NCI-H345 treated with DMSO at 0.1 percent for 48 hours (cell line): ENCODE results near the gene TAF1B.
"Not testable (repeated sequence)": the region's sequence is repeated elsewhere in the genome, so short reads cannot be mapped to it uniquely, and the experiment has no call there.

Source experiments
- DNase-seq: peaks from one replicate; lab custom pipeline; 2025; ENCODE audit not compliant: unreplicated experiment; lab: John Stamatoyannopoulos, UW

The TAF1B gene

DNA sequence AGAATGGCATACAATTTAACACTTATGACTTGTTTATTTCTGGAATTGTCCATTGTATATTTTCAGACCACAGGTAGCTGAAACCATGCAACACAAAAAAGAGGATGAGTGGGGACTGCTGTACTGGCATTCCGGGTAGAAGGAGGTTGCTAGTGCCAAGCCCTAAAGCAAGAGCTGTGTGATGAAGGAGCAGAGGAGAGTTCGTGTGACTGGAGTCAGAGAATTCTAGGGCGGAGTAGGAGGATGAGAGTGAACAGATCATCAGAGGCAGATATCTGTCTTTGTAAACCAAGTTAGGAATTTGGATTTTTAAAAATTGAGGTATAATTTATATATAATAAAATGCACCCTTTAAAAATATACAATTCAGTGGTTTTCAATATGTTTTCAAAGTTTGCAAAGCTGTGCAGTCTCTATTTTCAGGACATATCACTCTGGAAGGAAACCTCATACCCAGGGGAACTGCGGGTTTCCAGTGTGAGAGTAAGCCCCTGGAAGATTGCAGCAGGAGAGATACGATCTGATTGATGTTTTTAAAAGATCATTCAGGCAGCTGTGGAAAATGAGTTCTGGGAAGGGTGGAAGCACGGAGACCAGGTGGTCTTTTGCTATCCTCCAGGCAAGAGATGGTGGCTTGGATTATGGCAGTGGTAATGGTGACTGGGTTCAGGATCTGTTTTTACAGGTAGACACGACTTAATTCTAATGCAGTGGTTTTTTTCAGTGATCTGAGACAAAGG, 36.4 kb downstream of the TAF1B start:
- no peak for DNase-seq

DNA sequence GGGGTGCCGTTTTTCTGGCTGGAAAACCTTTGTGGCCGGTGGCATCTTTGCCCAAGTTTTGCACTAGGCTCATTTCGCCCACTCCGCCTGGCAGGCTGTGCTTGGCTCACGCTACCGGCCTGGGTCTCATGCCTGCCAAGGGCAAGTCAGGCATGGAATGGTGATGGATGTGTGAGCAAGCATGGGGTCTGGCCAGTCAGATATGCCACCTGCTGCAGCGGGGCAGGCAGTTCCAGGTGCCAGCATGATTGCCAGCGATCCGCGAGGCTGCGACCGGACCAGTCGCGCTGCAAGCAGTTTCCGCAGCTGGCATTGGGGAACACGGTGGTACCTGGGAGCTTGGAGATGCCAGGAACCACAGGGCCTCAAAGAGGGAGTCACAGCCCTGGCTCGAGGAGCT, 40.6 kb downstream of the TAF1B start:
- no peak for DNase-seq

DNA sequence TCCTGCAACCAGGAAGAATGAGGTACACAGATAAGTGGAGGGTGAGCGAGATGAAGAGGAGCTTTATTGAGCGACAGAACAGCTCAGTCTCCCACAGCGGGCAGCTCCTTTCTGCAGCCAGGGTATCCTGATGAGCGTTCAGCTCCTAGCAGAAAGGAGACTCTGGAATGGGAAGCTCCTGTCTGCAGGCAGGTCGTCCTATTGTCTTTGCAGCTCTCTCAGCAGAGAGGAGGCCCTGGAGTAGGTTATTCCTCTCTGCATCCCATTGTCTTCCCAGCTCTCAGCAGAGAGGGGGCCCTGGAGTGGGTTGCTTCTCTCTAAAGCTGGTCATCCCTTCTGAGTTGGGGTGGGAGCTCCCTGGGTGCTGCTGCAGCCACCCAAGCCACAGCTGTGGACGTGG, 41.2 kb downstream of the TAF1B start:
- no peak for DNase-seq

DNA sequence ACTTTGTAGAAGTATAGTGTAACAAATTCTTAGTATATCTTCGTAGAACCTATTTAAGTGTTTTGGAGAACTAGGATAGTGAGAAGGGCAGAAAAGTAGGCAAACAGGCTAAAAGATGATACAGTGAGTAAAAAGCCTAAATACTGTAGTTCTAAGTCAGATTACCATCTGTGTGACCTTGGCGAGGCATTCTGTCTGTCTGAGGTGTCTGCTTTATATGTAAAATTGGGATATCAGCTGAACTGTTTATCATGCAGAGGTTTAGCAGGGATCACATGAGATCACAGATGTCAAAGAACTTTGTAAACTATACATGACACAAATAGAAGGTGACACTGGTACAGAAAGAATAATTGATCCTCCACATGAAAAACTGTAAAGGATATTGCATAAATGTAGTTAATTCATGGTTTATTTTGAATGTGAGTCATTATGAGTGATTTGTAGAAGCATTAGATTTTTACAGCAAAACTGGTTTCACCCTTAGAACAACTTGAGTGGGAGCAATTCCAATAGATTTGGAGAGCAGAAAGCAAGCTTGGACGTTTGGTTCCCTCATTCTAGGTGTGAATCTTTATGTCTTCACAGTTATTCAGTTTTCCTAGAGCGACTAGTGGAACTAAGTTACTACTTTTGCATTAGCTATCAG, 41.9 kb downstream of the TAF1B start:
- no peak for DNase-seq

DNA sequence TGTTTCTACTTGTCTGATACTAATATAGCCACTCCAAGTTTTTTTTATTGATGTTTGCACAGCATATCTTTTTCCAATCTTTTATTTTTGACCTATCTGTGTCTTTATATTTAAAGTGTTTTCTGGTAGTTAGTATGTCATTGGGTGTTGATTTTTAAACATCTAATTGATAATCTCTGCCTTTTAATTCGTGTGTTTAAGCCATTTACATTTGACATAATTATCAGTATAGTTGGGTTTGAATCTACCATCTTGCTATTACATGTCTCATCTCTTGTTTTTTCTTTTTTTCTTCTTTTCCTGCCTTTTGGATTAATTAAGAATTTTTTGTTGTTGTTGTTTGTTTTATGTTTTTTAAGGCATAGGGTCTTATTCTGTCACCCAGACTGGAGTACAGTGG, 44.2 kb downstream of the TAF1B start:
- DNase-seq = no peak

DNA sequence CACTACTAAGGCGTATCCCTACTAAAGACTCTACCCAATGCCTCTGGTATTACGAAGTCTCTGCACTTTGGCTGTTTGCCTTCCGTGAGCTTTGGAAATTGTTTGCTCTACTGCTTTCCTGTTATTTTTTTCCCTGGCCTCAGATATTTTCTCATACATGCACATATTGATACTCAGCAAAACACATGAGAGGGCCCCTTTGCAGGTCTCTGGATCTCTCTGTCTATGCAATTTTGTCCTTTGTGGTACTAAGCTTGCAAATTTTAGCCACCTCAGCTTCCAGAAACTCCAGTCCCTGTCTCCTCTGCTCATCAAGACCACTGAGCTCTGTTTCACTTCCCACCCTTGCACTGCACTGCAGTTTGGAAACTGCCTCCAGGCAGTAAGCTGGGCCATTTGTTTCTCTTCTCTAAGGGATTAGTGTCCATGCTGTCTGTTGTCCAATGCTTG, 46.6 kb downstream of the TAF1B start:
- no peak for DNase-seq

DNA sequence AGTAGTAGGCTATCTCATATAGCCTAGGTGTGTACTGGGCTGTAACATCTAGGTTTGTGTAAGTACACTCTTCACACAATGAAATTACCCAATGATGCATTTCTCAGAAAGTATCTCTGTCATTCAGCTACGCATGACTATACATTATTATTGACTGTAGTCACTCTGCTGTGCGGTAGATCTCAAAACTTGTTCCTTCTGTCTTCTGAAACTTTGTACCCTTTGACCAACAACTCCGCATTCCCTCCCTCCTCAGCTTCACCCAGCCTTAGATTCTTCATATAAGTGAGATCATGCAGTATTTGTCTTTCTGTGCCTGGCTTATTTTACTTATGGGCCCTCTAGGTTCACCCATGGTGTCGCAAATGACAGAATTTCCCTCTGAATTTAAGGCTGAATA, 49.0 kb downstream of the TAF1B start:
- no peak for DNase-seq

DNA sequence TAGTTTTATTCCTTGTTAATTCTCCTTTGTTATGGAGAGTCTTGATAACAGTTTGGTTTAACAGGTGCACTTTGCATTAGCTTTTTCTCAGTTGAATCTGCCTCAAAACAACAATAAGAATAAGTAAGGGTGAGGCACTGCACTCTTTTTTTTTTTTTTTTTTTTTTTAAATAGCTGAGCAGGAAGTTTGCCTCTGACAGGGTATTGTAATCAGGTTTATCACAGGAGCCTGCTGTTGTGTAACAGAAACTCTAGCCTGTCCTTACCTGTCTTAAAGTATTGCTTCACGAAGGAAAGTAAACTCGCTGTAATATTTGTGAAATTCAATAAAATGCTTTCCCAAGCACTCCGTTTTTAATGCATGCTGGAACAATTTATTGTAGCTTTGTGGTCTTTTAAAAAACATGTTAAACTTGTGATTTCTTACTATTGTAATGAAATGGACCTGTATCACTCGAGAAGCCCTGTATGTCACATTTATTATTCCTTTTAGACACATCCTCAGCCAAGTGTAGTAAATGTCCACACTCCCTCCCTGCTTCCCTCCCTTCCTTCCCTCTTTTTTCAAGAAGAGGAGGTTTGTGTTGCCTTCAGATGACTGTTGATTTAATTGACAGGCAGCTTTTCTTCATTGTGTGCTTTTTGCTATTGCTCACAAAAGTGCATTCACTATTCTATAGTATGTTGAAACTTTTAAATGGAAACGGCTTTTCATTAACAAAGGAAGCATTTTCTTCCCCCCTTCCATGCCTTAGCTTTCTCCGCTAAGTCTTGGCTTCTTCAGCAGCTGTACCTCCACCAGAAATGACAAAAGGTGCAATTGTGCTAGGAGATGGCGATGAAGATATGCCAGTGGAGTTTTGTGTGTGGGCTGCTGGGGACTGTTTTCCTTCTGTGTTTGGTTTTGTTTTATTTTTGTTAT, 52.7 kb downstream of the TAF1B start:
- DNase-seq = no peak

DNA sequence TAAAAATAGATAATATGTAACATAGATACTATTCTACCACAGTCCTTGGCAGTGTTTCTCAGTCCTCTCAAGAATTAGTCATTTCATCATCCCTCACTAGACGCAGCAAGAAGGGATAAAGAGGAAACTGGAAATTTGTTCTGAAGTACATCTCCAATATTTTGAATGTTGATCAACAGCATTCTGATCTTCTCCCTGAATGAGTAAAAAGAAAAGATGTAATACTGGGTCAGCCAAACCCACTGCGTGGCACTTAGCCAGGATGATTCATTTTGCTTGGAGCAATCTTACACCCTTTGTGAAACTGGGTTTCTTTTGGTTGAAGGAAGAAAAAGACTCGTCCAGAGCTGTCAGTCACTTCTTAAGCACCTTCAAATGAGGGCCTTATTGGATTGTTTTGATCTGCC, 54.1 kb downstream of the TAF1B start:
- DNase-seq = no peak

DNA sequence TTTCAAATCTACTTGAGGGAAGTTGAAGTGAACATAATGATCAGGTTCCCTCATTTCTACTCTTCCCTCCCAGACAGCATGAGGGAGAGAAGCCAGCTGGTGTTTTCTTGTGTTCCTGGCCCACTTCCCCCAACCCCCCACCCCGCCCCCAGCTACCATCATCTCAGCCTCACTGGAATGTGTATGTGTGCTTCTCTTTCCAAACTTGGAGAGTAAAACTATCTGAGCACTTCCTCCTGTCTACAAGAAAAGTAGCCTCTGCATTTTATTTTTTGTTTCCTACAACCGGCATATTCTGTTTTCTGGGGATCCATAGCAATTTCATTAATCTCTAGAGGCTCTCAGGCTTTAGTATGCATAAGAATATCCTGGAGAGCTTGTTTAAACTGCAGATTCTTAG, 54.6 kb downstream of the TAF1B start:
- DNase-seq = no peak

DNA sequence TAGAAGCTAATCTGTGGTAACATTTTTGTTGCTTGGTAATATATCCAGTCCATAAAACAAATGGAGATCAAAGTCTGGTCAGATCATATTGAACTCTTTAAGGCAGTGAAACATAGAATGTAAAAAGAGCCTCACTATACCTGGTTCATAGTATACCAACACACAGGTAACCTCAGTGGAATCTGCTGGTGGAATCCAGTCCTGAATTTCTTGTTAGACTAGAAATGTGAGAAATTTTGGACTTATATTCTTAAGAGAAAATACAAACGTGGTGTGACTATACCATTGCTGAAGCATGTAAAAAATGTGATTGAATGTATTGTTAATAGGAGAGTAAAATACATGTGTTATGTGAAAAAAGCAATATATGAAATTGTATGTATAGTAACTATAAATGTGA, 62.1 kb downstream of the TAF1B start:
- DNase-seq = no peak

DNA sequence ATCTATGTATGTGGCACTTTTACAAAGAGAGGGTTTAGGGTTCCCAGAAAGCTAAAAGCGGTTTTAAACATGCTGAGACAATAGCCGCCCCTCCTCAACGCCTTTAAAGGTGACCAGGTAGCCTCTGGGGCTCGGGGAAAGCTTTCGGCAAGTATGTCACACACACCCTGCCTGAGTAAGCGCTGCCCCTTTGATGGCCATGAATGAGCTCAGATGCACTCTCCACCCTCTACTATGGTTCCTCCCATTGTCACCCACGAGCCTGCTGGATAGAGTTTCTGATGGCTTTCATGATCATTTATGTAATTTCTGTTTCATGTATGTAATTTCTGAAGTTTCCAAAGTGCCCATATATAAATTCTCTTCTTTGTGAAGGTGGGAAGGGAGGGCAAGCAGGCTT, 64.1 kb downstream of the TAF1B start:
- DNase-seq = no peak

DNA sequence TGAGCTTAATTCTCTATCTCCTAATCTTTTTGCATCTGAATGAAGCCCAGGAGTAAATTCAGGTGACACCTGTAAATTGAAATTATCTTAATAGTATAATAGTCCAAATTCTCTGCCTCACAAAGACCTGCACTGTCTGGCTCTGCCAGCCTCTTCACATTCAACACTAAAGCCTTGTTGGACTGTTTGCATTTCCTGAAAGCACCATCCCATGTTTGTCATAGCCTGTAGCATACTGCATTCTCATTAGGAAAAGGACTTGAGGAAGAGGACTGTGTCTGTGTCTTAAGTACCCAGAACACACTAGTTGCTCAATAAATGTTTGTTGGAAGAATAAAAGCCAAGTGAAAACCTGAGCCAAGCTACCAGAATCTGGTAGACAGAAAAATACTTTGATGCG, 65.4 kb downstream of the TAF1B start:
- no peak for DNase-seq

DNA sequence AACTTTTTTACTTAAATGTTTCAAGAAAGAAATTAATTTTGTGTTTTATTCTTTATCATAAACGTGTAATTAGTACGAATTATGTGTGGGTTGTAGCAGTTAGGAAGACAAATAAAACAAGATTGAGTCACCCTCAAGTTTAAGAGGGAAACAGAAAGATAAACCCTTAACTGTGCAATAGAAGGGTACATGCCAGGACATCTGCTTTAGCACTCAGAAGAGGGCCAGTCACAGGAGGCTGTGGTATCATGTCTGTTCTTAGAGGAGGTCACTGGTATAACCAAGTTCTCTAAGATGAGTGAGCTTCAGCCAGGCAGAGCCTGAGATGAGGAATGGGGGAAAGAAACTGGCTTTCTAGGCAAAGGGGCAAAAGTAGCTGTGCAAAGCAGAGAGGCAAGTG, 65.8 kb downstream of the TAF1B start:
- DNase-seq = no peak

DNA sequence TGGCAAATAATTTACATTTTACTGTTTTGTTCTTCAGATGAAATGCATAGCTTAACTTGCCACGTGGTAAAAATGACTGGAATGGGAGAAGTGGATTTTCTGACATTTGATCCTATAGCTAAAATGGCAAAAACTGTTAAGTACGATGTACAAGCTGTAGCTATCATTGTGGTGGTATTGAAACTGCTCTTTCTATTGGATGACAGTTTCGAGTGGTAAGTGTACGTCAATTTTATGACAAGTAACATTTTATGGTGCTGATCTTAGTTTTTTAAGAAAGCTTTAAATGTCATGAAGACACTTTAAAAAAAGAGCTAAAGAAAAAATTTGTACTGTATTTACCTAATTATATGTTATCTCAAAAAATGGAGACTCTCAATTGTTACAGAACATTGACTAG, 67.4 kb downstream of the TAF1B start:
- no peak for DNase-seq

DNA sequence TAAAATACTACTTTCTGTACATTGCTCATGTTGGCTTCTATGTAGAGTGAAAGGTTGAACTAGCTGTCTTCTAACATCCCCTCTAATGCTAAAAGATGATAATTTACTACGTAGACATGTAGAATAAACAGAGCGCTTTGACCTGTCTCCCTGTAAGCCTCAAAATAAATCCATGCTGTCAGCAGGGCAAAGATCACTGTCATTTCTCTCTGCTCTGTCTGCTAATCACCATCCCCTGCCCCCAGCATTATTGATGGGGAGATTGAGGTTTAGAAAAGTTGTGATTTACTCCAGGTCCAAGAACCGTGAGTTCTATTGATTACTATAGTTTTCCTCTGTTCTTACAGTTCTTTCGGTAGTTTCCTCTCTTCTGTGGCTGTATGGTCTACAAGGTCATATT, 69.2 kb downstream of the TAF1B start:
- DNase-seq = no peak

DNA sequence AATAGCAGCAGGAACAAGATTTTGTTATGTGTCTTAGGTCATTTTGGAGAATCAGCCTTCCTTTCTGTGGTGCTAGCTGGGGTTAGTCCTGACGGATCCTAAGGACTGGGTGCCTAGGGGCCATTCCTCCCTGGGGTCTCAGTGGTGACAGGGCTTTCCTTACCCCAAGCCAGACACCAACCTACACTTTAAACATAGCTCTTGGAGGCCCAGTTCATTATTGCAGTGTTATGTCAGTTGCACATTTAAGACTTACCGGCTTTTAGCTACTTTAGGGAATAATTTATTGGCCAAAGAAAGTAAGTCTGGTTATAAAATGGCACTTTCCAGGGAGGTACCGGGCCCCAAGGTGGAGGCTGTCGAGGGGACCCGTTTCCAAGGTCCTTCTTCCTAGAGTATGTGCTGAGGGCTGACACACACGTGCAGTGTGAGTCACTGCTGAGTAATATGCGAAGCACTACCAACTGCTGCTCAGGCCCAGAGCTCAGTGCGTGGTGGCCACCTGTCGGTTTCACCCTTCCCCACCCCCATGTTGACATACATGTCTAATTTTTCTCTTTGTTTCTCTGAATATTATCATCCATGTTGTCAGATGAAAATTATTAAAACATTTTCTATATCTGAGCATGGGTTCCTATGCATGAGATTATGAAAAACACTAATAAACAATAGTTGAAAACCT, 71.3 kb downstream of the TAF1B start:
- no peak for DNase-seq

DNA sequence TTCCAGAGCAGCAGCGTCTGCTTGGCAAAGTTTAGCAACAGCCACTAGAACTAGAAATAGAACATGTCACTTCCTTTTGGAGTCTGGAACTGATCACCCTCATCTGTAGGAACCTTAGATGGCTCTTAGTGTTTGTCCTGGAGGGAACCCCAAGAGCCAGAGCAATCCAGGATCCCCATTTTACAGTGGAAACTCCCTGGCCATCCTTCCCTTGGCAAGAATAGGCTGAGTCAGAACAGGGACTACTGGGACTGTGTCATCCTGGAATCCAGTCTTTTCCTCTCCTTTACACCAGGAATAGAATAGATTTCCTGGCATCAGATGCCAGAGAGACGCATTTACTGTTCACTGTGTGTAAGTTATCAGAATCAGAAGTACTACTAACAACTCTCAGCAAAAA, 75.0 kb downstream of the TAF1B start:
- no peak for DNase-seq

DNA sequence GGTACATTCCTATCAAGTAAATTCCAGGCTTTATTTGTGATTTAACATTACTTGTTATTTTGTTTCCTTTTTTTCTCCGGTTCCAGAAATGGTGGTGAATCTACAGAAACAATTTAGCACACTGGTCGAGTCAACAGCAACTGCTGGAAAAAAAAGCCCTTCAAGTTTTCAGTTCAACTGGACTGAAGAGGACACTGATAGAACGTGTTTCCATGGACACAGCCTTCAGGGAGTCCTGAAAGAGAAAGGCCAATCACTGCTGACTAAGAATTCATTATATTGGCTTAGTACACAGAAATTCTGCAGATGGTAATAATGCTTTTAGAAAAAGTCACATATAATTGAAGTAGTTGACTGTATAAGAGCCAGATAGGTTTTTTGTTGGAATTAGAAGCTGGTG, 76.2 kb downstream of the TAF1B start:
- no peak for DNase-seq

DNA sequence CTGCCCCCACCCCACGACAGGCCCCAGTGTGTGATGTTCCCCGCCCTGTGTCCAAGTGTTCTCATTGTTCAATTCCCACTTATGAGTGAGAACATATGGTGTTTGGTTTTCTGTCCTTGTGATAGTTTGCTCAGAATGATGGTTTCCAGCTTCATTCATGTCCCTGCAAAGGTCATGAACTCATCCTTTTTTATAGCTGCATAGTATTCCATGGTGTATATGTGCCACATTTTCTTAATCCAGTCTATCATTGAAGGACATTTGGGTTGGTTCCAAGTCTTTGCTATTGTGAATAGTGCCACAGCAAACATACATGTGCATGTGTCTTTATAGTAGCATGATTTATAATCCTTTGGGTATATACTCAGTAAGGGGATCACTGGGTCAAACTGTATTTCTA, 83.7 kb downstream of the TAF1B start:
- DNase-seq = not testable (repeated sequence)

DNA sequence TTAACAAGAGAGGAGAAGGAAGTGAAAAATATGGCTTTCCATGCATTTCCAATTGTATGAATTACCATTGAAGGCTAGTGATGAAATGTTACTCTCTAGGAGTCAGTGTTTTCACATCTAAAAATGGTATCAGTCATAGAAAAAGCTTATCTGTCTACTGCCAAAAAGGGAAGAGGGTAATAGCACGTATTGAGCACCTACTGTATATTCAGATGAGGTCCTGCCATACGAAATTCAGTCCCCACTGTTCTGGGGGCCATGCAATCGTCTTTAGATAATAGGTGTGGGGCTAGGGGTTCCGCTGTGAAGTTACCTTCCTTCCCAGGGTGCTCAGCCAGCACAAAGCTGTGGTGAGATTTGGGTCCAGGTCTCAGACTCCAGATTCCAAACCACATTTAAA, 94.0 kb downstream of the TAF1B start:
- DNase-seq = no peak
